Tibial nerve (tissue), 4 donors: ENCODE measurements around the gene ROBO2.

Experiments used
- EP300 ChIP-seq, 2 donors: sonication (generic); formaldehyde crosslinking; IDR thresholded peaks; one replicate each; pipeline ENCODE4 v1.6.1; 2017; ENCODE audit warnings: antibody characterized with exemption in 2 of 2, mild to moderate bottlenecking in 1 of 2
- POLR2A ChIP-seq, 2 donors: fragments of 450-650 bp; IDR thresholded peaks; one replicate each; pipeline ENCODE4 v1.6.1; 2017; ENCODE audit warnings: antibody characterized with exemption in 2 of 2, mild to moderate bottlenecking in 2 of 2, moderate library complexity in 2 of 2
- TF ChIP-seq, protein P1 (sequence below), 5 experiments: fragments of 200-600 bp in 3 of 5; fragments of 450-650 bp in 2 of 5; sonication (generic) in 3 of 5; IDR thresholded peaks; one replicate each; pipeline ENCODE4 v1.5.1; 2016 to 2019; ENCODE audit warnings: antibody characterized with exemption in 5 of 5, mild to moderate bottlenecking in 3 of 5, moderate library complexity in 2 of 5

DNA sequence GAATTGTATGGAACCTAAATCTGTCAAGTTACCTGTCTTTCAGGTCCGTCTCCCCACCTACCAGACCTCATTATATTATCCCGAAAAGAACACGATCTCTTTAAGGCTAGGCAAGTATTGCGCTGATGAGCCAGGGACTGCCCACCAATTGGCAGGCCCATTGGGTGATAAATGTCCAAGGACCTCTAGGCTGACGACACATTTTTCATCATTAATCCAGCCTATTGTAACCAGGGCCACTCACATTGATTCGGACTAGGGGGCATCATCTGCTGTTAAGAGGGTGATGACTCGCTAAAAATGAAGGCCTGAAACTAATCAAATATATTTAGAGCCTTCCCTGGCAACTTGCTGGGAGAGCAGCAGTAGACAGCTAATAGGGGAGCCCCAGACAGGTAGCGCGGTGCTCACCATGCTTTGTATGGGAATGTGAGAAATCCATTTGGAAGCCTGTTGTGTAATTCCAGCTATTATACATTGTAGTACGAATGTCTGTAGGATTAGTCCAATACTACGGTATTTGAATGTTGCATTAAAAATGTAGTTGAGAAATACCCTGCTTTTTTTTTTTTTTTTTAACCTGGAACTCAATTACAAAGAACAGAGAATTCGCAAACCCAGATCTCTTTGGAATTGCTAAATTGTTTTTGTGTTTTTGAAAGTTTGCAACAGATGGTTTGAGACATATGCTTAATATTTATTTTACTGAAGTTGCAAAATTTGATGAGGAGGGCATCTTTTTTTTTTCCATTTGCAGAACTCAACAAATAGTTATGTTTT, 156.1 kb downstream of the ROBO2 start:
- TF ChIP-seq, protein P1, sequence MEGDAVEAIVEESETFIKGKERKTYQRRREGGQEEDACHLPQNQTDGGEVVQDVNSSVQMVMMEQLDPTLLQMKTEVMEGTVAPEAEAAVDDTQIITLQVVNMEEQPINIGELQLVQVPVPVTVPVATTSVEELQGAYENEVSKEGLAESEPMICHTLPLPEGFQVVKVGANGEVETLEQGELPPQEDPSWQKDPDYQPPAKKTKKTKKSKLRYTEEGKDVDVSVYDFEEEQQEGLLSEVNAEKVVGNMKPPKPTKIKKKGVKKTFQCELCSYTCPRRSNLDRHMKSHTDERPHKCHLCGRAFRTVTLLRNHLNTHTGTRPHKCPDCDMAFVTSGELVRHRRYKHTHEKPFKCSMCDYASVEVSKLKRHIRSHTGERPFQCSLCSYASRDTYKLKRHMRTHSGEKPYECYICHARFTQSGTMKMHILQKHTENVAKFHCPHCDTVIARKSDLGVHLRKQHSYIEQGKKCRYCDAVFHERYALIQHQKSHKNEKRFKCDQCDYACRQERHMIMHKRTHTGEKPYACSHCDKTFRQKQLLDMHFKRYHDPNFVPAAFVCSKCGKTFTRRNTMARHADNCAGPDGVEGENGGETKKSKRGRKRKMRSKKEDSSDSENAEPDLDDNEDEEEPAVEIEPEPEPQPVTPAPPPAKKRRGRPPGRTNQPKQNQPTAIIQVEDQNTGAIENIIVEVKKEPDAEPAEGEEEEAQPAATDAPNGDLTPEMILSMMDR (IDR thresholded peaks at IDR 0.05) = no peak
- TF ChIP-seq POLR2A (IDR thresholded peaks at IDR 0.05) (no peak), EP300 (IDR thresholded peaks at IDR 0.05) (no peak)
